SK-N-SH (cell line): ENCODE measurements around the gene RAB20. TPM values are rescaled to one million over a fixed set of nuclear protein-coding genes. Genes with fewer than 3 reads are reported as not detected.

Experiments
- CTCF ChIA-PET: fragments of 300-600, 350-600 bp; formaldehyde crosslinking; extraction: SDS; loops from one replicate; lab custom pipeline; 2021; lab: Yijun Ruan, JAX
- POLR2A ChIA-PET: fragments of 350-600 bp; sonication (Branson Sonifier 250); formaldehyde crosslinking; extraction: SDS; loops from one replicate; lab custom pipeline; 2020; ENCODE audit warnings: antibody characterized with exemption, inconsistent platforms; lab: Yijun Ruan, JAX
- DNase-seq: peaks from one replicate; pipeline ENCODE4 v3.0.0; 2012
- H2AFZ ChIP-seq: fragments of 200-600 bp; sonication (generic); 2 replicates; pipeline ENCODE4 v1.8.1; 2016; ENCODE audit warnings: antibody characterized with exemption, mild to moderate bottlenecking, low read depth
- H3F3A ChIP-seq: fragments of 200-600 bp; sonication (generic); replicated peaks from 2 replicates; pipeline ENCODE3; 2016; ENCODE audit warnings: antibody characterized with exemption, mild to moderate bottlenecking; ENCODE audit not compliant: insufficient read depth
- H3K27ac ChIP-seq, 2 experiments: fragments of 200-500 bp in 1 of 2; fragments of 200-600 bp in 1 of 2; sonication (Bioruptor generic) in 1 of 2; sonication (generic), shearing (Covaris generic) in 1 of 2; 2 replicates each; pipeline versions ENCODE4 v1.5.1 to v1.6.1; 2014 to 2016; ENCODE audit warnings: low read depth in 2 of 2, inconsistent platforms in 1 of 2, low read length in 1 of 2, mild to moderate bottlenecking in 1 of 2, mixed read lengths in 1 of 2
- H3K27me3 ChIP-seq: fragments of 200-600 bp; sonication (generic), shearing (Covaris generic); 2 replicates; pipeline ENCODE4 v1.6.1; 2016; ENCODE audit warnings: mixed run types; ENCODE audit not compliant: insufficient read depth
- H3K36me3 ChIP-seq, 2 experiments: fragments of 200-500 bp in 1 of 2; fragments of 200-600 bp in 1 of 2; sonication (Bioruptor generic) in 1 of 2; sonication (generic) in 1 of 2; replicated peaks in 1 of 2; 2 replicates each; pipeline versions ENCODE3 to v1.5.1; 2014 to 2016; ENCODE audit warnings: low read length in 1 of 2, mild to moderate bottlenecking in 1 of 2; ENCODE audit not compliant: insufficient read depth in 2 of 2, control insufficient read depth in 1 of 2
- H3K4me1 ChIP-seq, 2 experiments: fragments of 200-500 bp in 1 of 2; fragments of 200-600 bp in 1 of 2; sonication (Bioruptor generic) in 1 of 2; sonication (generic), shearing (Covaris generic) in 1 of 2; 2 replicates each; pipeline versions ENCODE4 v1.5.1 to v1.6.1; 2014 to 2016; ENCODE audit warnings: low read depth in 1 of 2, low read length in 1 of 2, mixed run types in 1 of 2; ENCODE audit not compliant: insufficient read depth in 2 of 2, control insufficient read depth in 1 of 2
- H3K4me2 ChIP-seq: fragments of 200-600 bp; sonication (generic), shearing (Covaris generic); 2 replicates; pipeline ENCODE4 v1.6.1; 2017; ENCODE audit warnings: mixed run types
- H3K4me3 ChIP-seq, 2 experiments: fragments of 200-500 bp in 1 of 2; fragments of 200-600 bp in 1 of 2; sonication (Bioruptor generic) in 1 of 2; sonication (generic), shearing (Covaris generic) in 1 of 2; 2 replicates each; pipeline versions ENCODE4 v1.5.1 to v1.8.1; 2014 to 2016; ENCODE audit warnings: low read depth in 2 of 2, inconsistent platforms in 1 of 2, low read length in 1 of 2, mild to moderate bottlenecking in 1 of 2, mixed read lengths in 1 of 2, moderate library complexity in 1 of 2
- H3K79me2 ChIP-seq: fragments of 200-600 bp; sonication (generic); 2 replicates; pipeline ENCODE4 v1.8.1; 2017; ENCODE audit warnings: mild to moderate bottlenecking; ENCODE audit not compliant: insufficient read depth
- H3K9ac ChIP-seq: fragments of 200-600 bp; sonication (generic); 2 replicates; pipeline ENCODE4 v1.6.1; 2017; ENCODE audit warnings: mixed run types
- H3K9me2 ChIP-seq: fragments of 200-600 bp; sonication (generic); 2 replicates; pipeline ENCODE4 v1.6.1; 2017; ENCODE audit warnings: mixed run types
- H3K9me3 ChIP-seq: fragments of 200-600 bp; sonication (generic); 2 replicates; pipeline ENCODE4 v1.6.1; 2017; ENCODE audit warnings: mixed run types, mild to moderate bottlenecking, moderate library complexity
- H4K20me1 ChIP-seq: fragments of 200-600 bp; sonication (generic); 2 replicates; pipeline ENCODE4 v1.6.1; 2017; ENCODE audit warnings: mild to moderate bottlenecking, mixed run types; ENCODE audit not compliant: insufficient read depth
- CHD2 ChIP-seq: fragments of 150-350 bp; IDR thresholded peaks from 2 replicates; pipeline ENCODE4 v1.6.1; 2018; ENCODE audit warnings: low read length; ENCODE audit not compliant: partially characterized antibody
- CTCF ChIP-seq: fragments of 200-600 bp; sonication (generic); IDR thresholded peaks from 2 replicates; pipeline ENCODE4 v1.6.1; 2017; ENCODE audit warnings: antibody characterized with exemption, mild to moderate bottlenecking, moderate library complexity
- EP300 ChIP-seq, 2 experiments: IDR thresholded peaks; 2 replicates each; pipeline versions ENCODE4 v1.4.0 to v1.6.1; 2012; ENCODE audit warnings: borderline replicate concordance in 1 of 2, low read depth in 1 of 2, low read length in 1 of 2
- FOXM1 ChIP-seq: IDR thresholded peaks from 2 replicates; pipeline ENCODE4 v1.4.0; 2012; ENCODE audit warnings: low read depth, mild to moderate bottlenecking
- NRF1 ChIP-seq: IDR thresholded peaks from 2 replicates; pipeline ENCODE4 v1.6.1; 2012; ENCODE audit warnings: low read depth, mild to moderate bottlenecking, low read length
- POLR2AphosphoS5 ChIP-seq: IDR thresholded peaks from 2 replicates; pipeline ENCODE4 v1.6.1; 2012; ENCODE audit warnings: low read depth, low read length
- RAD21 ChIP-seq: IDR thresholded peaks from 2 replicates; pipeline ENCODE4 v1.6.1; 2012; ENCODE audit warnings: mild to moderate bottlenecking, low read length
- RFX5 ChIP-seq: IDR thresholded peaks from 2 replicates; pipeline ENCODE4 v1.6.1; 2012; ENCODE audit warnings: mild to moderate bottlenecking, improper control_type of control experiment, low read length
- TAF1 ChIP-seq: IDR thresholded peaks from 2 replicates; pipeline ENCODE4 v1.6.1; 2012; ENCODE audit warnings: low read depth, mild to moderate bottlenecking, low read length, moderate library complexity, borderline replicate concordance
- USF1 ChIP-seq: IDR thresholded peaks from 2 replicates; pipeline ENCODE4 v1.4.0; 2012; ENCODE audit warnings: low read depth, borderline replicate concordance
- ZBTB33 ChIP-seq: IDR thresholded peaks from 2 replicates; pipeline ENCODE4 v1.4.0; 2012; ENCODE audit warnings: low read depth, borderline replicate concordance
- WGBS: methylation state at CpG from one replicate; pipeline ENCODE4 v1.1.6; 2017; ENCODE audit warnings: low lambda C conversion rate; 5-methylcytosine and 5-hydroxymethylcytosine counted together
- polyA plus RNA-seq, 3 experiments: library from polyadenylated mRNA; depleted of rRNA; stranded (reverse); fragments of >200 nt; gene quantifications; 2 replicates each; pipeline ENCODE4 v1.2.3, GENCODE V29; 2012
- TF ChIP-seq, protein P1 (sequence below): IDR thresholded peaks from 2 replicates; pipeline ENCODE4 v1.4.0; 2012; ENCODE audit warnings: low read depth

RAB20 gene
- polyA plus RNA-seq, 1 of the 3 experiments (the other 2 are of a cell fraction), result 5.2 TPM

DNA sequence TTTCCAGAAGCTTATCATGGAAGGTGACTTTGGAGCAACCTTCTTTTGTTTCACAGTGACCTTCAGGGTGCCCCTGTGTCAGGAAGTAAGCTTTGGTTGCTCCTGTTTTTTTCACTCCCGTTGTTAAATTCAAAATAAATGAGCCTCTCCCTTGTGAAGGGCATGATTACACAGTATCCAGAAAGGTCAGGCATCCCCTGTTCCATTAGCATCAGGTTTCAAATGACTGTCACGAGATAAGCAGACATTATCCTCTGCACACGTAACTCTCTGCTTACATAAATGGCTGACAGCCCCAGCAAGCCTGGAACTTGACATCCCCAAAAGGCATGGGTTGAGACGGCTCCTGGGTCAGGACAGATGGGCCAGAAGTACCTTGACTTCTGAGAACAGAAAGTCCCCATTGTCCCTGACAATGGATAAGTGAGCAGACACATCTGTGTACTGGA lies 52.0 kb downstream of the RAB20 start (continued):
- TF ChIP-seq POLR2AphosphoS5, result no peak
- no peak for TF ChIP-seq RAD21
- TF ChIP-seq, protein P1, sequence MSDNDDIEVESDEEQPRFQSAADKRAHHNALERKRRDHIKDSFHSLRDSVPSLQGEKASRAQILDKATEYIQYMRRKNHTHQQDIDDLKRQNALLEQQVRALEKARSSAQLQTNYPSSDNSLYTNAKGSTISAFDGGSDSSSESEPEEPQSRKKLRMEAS, result no peak
- no peak for TF ChIP-seq NRF1
- no peak for TF ChIP-seq TAF1
- TF ChIP-seq, all 33 proteins: peak for 0

DNA sequence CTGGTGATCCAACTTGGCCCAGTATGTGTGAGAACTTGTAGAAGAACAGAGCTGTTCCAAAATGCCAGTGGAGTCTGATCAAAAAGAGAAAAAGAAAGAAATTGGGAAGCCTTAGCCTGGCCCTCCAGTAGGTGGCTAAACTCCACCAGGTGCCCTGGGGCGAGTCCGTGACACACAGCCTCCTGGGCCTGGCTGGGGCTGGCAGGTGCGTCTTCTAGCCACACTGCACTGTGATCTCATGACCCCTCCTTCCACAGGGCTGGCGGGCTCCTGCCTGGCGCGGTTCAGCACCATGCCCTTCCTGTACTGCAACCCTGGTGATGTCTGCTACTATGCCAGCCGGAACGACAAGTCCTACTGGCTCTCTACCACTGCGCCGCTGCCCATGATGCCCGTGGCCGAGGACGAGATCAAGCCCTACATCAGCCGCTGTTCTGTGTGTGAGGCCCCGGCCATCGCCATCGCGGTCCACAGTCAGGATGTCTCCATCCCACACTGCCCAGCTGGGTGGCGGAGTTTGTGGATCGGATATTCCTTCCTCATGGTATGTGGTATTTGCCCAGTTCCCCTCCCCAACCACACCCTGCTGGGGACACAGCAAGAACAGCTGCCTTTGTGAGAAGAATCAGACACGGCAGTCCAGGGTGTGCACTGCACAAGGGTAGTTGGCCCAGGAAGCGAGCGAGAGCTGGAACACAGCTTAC lies 53.7 kb downstream of the RAB20 start:
- peaks cover 9% of the 10 kb centered on the region for H3F3A ChIP-seq
- no peaks in the 10 kb centered on the region; a peak in 1 of 4 replicates for H3K4me1 ChIP-seq
- H4K20me1 ChIP-seq, result no peaks in the 10 kb centered on the region
- no peaks in the 10 kb centered on the region for H3K9me3 ChIP-seq
- no peak for DNase-seq
- ChIA-PET POLR2A (interaction anchor here (1.2 kb wide), 1 partner anchor 204 kb away, joined by 3 read pairs; no protein-coding TSS in a partner anchor), CTCF (interaction anchor here (1.1 kb wide), 1 partner anchor 52 kb away, joined by 4 read pairs; no protein-coding TSS in a partner anchor)
- H3K27ac ChIP-seq, result no peak overlapping the region
- peaks cover 39 to 46% of the 10 kb centered on the region in 2 experiments for H3K36me3 ChIP-seq
- no peaks in the 10 kb centered on the region for H3K79me2 ChIP-seq
- H3K4me3 ChIP-seq, result no peak overlapping the region
- no peak overlapping the region for H2AFZ ChIP-seq
- 98% methylated on average over 17 of the region's 23 CpGs for WGBS
- TF ChIP-seq USF1, result no peak
- TF ChIP-seq CTCF, result no peak
- no peak for TF ChIP-seq FOXM1
- no peak for TF ChIP-seq EP300 (IDR thresholded peaks at IDR 0.05; ENCODE audit: borderline replicate concordance in 1 of 2, low read depth in 1 of 2, low read length in 1 of 2)
- no peak for TF ChIP-seq POLR2AphosphoS5
- TF ChIP-seq CHD2, result no peak
- TF ChIP-seq ZBTB33, result no peak
- TF ChIP-seq RFX5, result no peak
- no peak overlapping the region for H3K4me2 ChIP-seq
- no peak overlapping the region for H3K9ac ChIP-seq
- no peaks in the 10 kb centered on the region for H3K9me2 ChIP-seq
- no peaks in the 10 kb centered on the region for H3K27me3 ChIP-seq
